Fibroblast of skin of right quadriceps (primary cell): ENCODE results near the gene ERH.

ENCODE experiments used
- DNase-seq: peaks from one replicate; pipeline ENCODE4 v3.0.0-alpha.2; 2013

Gene ERH

DNA sequence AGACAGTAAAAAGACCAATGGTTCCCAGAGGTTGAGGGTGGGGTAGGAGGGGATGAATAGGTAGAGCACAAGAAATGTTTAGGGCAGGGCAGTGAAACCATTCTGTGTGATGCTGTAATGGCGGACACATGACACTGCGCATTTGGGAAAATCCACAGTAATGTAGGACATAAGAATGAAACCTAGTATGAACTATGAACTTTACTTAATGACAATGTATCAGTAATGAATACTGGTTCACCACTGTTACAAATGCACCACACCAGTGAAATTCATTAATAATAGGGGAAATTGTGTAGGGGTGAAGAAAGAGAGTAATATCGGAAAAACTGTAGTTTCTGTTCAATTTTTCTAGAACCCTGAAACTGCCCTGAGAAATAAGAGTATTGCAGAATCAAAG, 5.6 kb downstream of the ERH start:
- DNase-seq: no peak

DNA sequence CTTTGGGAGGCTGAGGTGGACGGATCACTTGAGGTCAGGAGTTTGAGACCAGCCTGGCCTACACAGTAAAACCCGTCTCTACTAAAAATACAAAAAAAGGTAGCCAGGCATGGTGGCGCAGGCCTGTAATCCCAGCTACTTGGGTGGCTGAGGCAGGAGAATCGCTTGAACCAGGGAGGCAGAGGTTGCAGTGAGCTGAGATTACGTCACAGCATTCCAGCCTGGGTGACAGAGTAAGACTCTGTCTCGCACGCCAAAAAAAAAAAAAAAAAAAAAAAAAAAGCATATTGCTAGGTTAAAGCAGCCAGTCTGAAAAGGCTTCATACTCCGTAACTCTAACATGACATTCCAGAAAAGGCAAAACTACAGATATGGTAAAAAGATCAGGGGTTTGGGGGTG, 6.7 kb downstream of the ERH start:
- peak; percentile 11 for DNase-seq

DNA sequence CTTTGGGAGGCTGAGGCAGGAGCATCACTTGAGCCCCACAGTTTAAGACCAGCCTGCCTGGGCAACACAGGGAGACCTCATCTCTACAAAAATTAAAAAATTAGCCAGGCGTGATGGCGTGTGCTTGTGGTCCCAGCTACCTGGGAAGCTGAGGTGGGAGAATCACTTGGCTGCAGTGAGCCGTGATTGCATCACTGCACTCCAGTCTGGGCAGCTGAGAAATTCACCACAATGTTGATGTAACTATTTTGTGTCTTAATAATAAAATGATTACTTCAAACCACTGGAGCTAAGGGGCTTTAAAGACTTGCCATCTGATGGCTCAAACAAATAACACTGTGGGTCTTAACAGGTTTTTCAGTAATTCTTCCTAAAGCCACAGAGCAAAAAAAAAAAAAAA, 10.8 kb downstream of the ERH start:
- DNase-seq: no peak

DNA sequence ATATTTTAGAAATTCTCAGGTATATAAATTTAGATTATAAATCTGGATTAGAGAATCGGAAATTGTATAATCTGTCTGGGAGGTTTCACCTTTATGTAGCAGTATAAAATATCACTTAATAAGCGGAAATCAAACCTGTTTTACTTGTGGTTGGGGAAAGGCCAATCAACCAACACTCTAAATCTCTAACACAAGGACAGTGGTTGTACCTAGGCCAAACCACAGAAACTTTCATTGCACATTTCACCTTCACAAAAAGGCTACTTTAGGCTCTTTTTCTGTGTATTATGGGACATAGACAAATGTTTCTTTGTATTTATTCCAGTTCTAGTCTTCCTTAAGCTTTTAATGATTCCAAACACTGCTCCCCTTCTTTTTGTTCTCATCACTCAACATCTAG, 19.8 kb downstream of the ERH start:
- no peak for DNase-seq

DNA sequence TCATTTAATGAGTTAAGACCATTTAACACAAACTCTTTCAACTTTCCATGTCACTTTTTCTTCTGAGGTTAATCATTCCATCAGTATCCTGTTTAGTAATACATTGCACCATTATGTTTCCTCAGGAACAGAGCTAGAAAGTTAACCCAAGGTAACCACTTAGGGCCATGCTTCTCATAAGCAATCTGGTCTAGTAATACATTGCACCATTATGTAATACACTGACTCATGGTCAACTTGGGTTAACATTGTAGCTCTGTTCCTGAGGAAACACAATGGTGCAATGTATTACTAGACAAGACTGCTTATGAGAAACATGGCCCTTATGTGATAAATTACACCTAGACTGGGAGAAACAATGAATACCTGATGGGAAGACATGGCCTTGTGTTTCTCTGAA, 21.7 kb downstream of the ERH start:
- peak; percentile 14 for DNase-seq

DNA sequence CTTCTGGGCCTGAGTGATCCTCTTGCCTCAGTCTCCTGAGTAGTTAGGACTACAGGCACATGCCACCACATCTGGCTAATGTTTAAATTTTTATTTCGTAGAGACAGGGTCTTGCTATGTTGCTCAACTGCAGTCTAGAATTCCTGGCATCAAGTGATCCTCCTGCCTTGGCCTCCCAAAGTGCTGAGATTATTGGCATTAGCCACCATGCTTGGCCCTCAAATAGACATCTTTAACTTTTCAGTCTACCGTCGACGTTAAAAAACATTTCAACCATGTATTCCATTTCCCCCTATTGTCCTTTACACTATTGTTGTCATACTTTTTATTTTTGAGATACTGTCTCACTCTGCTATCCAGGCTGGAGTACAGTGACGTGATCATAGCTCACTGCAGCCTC, 22.4 kb downstream of the ERH start:
- DNase-seq: no peak

DNA sequence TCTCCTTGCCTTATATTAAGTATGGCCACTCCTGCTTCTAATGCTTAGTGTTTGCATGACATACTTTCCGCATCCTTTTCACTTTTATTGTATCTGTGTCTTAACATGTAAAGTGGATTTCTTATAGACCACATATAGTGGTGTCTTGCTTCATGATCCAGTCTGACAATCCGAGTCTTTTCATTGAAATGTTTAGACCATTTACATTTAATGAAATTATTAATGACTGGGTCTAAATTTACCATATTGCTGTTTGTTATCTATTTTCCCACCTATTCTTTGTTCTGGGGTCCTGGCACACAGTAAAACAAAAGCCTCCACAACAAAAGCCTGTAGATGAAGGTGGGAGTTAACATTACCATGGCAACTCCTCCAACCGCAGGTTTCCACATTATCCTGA, 22.9 kb downstream of the ERH start:
- DNase-seq: no peak

DNA sequence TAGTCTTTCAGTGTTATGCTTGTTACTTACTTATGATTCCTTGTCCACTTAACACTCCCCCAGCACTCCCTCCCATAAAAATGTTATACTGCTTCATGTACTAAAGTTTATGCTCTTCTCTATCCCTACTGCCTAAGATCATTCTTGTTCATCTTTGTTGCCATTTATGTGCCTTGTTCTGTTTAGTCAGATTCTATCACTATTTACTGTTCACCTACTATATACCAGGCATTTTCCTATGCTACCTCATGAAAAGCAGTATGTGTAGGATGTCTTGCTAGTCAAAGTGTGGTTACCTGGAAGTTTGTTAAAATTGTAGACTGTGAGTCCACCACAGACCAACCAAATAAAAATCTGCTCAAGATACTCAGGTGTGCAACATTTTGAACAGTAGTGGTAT, 23.9 kb downstream of the ERH start:
- no peak for DNase-seq

DNA sequence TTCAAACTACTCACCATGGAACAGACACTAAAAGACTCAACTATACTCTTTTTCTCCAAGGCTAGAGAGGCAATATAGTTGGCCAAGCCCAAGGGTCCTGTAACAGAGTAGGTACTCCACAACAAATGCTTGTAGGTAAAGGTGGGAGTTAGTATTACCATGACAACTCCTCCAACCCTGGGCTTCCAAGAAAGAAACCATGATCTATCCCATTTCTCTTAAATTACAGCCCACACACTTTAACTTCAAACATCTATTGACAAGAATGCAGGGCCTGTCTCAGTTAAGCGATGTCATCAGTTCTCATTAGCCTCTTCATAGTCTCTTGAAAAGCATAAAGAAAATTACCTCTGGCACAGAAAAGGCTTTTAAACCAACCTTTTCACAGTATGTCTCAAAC, 25.0 kb downstream of the ERH start:
- no peak for DNase-seq

DNA sequence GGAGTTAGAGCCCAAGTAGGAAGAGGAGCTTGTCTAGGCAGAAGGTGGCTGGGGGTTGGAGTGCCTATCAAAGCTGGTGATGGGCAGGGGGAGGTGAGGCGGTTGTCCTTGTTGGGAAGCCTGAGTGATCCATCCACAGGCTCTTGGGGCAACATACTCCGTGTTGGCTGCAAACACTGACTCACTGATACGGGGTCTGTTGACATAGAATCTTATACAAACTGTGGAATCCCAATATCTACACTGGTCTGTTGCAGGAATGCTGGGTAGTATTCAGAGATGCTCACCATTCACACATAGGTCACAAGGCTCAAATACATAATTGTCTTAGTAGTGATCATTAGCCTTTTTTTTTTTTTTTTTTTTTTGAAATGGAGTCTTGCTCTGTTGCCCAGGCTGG, 26.0 kb downstream of the ERH start:
- DNase-seq: no peak

DNA sequence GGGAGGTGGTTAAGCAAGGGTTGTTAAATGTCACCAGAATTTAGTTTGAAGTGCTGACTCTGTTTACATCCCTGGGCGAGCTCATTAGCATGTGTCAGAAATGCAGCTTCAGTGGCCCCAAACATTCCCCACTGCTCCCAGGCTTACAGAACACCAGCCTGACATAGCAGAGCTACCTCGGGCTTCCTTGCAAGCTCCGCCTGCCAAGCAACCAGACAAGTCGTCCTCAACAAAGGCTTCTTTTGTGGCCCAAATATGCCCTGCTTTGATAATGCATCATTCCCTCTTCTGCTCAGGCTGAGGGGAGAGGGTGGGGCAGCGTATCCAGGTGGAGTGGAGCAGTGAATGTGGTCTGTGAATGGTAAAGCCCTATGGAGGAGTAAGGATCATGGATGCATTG, 28.0 kb downstream of the ERH start:
- no peak for DNase-seq

DNA sequence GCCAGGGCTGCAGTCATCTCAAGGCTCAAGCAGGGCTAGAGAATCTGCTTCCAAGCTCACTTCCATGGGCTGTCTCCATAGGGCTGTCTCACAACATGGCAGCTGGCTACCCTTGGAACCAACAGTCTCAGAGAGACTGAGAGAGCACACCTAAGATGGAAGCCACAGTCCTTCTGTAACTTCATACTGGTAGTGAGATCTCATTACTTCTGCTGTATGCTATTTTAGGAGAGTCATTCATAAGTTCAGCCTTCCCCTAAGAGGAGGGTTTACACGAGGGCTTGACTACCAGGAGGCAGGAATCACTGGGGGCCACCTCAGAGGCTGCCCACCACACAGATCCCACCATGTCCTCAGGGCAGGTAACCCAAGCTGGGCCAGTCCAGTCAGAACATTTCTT, 29.7 kb downstream of the ERH start:
- no peak for DNase-seq

DNA sequence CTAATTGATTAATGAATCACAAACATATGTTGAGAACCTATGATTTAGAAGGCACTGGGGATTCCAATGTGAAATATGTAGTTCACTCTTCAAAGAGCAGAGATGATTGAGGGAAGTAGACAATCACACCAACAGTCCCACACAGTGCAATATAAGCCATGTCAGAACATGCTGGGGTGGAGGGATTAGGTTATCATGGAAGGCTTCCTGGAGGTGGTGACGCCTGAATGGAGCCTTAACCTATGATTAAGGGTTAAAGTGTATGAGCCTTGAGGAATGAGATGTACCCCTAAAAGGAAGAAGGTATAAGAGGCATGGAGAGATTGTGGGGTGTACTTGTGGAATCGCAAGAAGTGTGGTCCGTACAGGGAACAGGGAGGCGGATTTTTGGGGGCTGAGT, 31.3 kb downstream of the ERH start:
- no peak for DNase-seq

DNA sequence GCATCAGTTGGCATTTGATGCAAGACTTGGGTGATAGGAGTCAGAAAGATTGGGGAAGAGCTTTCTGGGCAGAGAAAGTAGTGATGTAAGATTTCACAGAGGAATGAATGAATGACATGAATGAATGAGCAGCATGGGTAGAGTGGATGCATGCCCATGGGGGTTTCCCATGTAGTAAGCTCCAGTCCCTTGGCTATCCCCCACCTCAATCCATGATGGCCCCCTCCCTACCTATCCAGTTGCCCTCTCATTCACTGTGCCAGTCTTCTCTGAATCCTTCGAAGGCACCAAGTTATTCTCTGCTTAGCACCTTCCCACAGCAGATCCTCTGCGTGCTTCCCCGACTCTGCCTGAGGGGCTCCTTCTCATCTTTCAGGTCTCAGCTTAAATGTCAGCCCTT, 32.0 kb downstream of the ERH start:
- no peak for DNase-seq

DNA sequence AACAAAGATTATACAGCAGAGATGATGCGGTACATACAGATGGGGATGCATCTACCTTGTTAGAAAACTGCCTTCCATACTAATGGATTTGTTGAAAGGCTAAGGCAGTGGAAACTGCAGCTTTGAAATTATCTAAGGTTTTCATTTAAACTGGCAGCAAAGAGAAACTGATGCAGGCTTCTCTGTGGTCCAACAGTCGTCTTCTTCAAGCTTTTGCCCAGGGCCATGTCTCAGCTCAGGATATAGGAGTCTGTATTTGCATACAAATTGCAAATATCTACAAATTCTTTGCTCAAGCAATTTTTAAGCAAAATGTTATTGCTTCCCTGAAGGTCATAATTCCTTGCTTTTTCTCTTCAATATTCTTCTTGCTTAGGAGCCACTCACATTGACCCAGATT, 33.7 kb downstream of the ERH start:
- DNase-seq: no peak

DNA sequence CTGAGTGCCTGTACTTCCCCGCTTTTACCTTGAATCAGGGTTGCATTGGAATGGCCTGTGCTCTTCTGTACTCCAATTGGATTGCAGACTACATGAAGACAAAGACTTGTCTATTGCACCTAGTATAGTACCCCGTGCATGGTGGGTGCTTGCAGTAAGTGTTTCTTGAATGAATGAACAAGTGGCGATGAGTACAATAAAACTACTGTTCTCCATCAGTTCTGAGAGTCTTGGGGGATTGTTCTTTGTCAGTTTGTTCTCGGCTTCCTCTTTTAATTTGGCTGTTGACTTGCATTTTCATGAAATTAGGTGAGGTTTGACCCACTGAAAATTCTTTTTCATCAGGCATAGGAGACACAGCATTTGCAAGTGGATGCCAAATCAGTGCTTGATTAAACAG, 34.1 kb downstream of the ERH start:
- DNase-seq: no peak

DNA sequence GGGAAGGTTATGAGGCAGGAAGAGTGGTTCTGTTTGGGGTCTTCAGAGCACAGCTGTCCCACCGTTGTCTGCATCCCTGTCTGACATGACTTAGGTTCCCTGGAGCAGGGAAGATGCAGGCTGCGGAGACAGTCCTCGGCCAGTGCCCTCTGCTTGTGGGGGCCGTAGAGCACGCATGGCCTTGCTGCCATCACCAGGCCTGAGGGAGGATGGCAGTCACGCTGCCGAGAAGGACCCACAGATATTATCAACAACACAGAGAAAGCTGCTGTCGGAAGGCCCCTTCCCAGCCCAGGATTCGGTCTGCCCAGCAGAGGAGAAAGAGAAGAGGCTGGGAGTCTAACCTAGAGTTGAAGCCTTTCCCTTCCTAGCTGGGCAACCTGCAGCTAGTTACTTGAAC, 35.0 kb downstream of the ERH start:
- DNase-seq: peak; percentile 22

DNA sequence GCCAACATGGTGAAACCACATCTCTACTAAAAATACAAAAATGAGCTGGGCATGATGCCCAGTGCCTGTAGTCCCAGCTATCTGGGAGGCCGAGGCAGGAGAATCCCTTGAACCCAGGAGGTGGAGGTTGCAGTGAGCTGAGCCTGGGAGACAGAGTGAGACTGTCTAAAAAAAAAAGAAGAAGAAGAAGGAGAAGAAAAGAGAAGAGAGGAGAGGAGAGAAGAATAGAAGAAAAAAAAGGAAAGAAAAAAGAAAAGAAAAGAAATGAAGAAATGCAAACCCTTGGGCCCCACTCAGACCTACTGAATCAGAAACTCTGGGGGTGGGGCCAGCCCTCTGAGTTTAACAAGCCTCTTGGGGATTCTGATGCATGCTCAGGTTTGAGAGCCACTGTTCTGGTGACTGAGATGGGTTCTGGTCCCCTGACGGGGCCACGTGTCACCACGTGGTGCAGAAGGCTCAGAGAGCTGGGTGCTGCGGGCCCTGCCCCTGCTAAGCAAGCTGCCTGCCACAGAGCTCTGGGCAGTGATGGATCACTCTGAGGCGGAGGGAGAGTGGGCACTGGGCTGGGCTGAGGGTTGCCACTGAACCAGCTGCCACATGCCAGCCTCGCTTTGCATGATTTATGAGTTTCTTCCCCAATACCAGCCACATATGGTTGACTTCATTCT, 37.5 kb downstream of the ERH start:
- peak; percentile 7 for DNase-seq

DNA sequence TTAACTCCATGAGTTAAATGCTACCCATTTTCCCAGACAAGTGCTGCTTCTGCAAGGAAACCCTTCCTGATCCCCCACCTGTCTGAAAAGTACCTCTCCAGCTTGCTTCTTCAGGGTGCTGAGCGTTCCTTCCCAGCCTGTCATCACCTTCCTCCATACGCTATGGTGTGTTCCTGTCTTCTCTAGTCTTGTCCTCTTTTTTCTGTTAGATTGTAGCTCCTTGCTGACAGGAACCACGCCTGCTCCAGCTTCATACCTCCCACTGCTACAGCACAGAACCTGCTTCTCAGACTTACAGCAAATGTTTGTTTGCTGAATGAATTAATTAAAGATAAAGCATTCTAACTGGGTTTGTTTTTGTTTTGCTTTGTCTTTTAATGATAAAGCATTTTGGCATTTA, 39.1 kb downstream of the ERH start:
- DNase-seq: no peak

DNA sequence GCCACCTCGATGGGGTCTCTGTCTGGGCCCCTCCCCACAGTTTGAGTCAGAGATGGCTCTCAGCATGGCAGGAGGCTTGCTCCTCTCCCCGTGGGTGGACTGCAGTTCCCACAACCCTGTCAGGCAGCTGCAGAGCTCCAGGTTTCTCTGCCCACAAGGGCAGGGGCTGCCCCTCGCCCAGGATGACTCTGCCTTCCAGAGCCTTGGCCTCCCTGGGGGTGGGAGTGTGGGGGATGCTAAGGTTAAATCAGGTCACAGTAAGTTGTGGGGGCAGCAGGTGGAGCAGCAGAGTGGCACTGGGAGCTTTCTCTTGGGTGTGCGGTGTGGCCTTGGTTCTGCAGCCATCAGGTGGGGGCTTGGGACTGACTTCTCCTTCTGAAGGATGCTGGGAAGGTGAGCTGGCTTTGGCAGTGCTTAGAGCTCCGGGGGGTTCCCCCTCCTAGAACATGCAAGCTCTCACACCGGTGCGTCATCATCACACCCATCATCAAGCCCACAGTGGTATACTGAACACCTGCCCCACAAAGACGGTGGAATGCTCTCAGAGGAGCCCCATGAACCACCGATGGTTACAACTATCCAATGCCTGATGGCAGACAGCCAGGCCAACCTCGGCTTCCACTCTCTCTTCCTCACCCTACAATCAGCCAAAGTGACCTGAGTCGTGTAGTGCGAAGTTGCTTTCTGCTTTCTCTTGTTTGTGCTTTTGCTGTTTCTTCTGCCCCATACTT, 39.7 kb downstream of the ERH start:
- no peak for DNase-seq

DNA sequence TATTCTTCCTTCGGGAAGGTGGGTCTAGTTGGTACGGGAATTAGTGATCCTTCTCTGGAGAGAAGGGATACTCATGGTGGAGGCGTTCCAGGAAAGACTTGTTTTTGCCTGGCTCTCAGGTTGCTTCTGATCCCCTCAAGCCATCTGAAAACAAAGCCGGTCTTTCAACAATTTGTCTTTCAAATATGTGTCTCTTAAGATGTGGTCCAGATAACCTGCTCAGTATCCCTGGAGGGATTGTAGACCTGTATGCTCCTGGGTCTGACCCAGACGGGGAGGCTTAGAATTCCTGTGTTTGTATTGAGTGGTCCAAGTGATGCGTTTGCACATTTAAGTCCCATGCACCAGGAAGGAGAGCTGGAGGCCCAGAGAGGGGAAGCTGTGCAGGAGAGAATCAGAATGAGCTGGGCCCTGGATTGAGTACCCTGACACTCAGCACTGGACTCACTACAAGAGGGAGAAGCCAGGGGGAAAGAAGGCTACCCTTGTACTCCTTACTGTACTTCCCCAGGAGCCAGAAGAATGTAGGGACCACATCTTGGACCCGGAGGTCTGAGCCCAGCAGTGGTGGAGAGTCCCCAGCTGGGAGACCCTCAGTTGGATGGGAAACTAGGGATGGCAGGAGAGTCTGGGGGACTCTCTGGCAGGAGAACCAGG, 40.4 kb downstream of the ERH start:
- no peak for DNase-seq

DNA sequence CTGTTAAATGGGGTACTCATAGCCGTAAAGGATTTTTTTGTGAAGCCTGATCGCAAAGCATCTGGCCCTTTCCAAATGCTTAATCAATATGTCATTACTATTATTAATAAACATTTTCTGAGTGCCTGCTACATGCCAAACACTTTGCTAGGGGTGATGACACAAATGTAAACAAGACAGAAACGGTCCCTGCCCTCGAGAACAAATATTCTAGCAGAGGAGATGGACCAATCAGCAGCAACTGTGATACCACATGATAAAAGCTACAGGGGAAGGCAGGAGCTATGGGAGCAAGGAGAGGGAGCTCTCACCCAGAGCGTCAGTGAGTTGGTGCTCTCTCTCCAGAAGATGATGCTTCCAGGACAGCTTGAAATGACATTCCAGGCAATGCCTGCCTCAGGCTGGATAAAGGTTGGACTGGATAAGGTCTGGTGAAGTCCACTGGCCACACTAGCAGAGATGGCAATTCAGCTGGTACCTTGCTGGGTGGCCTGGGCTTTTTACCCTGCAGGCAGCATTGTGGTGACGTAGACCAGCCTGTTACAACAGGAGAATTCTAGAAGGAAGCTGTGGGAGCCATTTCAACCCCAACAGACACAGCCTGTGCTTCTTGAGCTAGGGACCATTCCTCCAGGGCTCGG, 41.1 kb downstream of the ERH start:
- no peak for DNase-seq

DNA sequence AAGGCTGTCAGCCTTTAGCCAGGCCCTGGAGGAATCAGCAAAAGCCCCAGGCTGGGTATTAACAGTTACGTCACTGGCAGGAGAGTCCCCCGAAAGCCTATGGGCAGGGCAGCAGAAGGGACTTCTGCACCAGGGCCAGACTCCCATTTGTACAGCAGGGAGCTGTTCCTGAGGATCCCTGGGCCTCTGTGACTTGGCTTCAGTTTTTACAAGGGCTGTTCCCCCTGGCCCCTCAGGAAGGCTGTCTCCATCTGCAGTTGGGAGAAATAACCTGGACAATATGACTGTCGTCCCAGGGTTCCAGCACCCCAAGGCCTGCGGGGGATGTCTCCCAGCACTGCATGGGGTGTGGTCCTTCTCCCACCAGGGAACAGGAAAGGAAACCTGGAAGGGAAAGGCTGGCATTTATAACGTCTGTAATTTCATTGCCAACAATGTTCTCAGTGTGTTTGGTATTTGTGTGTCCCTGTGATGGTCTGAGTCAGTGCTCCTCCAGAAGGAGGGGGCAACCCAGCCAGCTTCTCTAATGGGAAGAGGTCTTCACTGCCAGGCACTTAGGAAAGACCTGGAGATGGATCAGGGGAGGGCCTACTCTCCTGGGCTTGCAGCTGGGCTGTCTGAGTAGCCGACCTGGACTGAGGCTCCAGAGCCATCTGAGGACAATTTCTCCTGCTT, 42.4 kb downstream of the ERH start:
- peak; percentile 56 for DNase-seq
